HL-60 (cell line): Measurements from ENCODE around the gene TMTC1.

Experiments
- TF ChIP-seq, protein P1 (sequence below): IDR thresholded peaks from one replicate; pipeline ENCODE4 v1.5.1; 2011; ENCODE audit warnings: low read length, control low read depth, inconsistent platforms; ENCODE audit not compliant: insufficient read depth
- TF ChIP-seq, protein P2 (sequence below): IDR thresholded peaks from 2 replicates; pipeline ENCODE4 v1.6.1; 2012; ENCODE audit warnings: low read depth; ENCODE audit not compliant: insufficient replicate concordance

DNA sequence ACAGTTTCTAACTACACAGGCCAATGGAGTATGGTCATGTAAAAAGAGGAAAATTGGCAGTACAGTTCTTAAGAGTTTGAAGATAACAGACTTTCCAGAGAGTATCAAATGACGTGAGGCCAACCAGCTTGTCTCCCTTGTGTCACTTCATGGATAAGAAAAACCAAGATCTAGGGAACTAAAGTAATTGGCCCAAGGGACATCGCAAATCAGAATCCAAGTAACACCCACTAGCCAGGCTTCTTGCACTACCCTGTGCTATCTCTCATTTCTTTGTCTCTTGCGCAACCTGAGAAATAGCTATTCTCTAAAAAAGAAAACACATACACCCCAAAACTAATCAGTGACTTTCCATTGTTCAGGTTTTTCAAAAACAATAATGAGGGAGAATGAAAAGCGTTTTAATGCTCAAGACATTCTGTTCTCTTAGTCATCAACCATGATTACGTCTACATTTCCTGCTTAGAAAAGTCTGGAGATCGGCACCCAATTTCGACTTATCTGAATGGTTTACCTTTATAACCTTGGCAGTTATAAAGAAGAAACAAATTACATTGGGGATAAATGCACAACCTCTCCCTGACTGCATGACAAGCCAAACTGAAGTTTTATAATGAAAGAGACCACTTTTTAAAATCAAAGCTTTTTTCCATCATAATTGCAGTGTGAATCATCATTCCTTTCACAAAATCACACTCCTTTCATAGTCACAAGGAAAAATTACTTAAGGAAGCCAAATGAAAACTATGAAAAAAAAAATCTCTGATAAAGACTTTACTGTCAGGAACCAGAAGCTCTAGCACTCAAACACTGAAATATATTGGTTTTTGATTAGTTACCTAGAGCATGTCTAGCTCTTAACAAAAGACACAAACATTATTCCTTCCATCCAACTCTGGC, 42.1 kb downstream of the TMTC1 start:
- TF ChIP-seq, protein P1, sequence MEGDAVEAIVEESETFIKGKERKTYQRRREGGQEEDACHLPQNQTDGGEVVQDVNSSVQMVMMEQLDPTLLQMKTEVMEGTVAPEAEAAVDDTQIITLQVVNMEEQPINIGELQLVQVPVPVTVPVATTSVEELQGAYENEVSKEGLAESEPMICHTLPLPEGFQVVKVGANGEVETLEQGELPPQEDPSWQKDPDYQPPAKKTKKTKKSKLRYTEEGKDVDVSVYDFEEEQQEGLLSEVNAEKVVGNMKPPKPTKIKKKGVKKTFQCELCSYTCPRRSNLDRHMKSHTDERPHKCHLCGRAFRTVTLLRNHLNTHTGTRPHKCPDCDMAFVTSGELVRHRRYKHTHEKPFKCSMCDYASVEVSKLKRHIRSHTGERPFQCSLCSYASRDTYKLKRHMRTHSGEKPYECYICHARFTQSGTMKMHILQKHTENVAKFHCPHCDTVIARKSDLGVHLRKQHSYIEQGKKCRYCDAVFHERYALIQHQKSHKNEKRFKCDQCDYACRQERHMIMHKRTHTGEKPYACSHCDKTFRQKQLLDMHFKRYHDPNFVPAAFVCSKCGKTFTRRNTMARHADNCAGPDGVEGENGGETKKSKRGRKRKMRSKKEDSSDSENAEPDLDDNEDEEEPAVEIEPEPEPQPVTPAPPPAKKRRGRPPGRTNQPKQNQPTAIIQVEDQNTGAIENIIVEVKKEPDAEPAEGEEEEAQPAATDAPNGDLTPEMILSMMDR = no peak
- TF ChIP-seq, protein P2, sequence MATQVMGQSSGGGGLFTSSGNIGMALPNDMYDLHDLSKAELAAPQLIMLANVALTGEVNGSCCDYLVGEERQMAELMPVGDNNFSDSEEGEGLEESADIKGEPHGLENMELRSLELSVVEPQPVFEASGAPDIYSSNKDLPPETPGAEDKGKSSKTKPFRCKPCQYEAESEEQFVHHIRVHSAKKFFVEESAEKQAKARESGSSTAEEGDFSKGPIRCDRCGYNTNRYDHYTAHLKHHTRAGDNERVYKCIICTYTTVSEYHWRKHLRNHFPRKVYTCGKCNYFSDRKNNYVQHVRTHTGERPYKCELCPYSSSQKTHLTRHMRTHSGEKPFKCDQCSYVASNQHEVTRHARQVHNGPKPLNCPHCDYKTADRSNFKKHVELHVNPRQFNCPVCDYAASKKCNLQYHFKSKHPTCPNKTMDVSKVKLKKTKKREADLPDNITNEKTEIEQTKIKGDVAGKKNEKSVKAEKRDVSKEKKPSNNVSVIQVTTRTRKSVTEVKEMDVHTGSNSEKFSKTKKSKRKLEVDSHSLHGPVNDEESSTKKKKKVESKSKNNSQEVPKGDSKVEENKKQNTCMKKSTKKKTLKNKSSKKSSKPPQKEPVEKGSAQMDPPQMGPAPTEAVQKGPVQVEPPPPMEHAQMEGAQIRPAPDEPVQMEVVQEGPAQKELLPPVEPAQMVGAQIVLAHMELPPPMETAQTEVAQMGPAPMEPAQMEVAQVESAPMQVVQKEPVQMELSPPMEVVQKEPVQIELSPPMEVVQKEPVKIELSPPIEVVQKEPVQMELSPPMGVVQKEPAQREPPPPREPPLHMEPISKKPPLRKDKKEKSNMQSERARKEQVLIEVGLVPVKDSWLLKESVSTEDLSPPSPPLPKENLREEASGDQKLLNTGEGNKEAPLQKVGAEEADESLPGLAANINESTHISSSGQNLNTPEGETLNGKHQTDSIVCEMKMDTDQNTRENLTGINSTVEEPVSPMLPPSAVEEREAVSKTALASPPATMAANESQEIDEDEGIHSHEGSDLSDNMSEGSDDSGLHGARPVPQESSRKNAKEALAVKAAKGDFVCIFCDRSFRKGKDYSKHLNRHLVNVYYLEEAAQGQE = no peak
